Right kidney (tissue), 1 donor: ENCODE results near the gene KIF17.
"Not testable (repeated sequence)": the region's sequence is repeated elsewhere in the genome, so short reads cannot be mapped to it uniquely, and the experiment has no call there.

ENCODE experiments used
- DNase-seq: peaks from one replicate; pipeline ENCODE4 v3.0.0-alpha.2; 2016

Gene KIF17

GRCh38 chr1:20686883-20687725 is 30.7 kb downstream of the KIF17 start:
- DNase-seq: no peak

DNA sequence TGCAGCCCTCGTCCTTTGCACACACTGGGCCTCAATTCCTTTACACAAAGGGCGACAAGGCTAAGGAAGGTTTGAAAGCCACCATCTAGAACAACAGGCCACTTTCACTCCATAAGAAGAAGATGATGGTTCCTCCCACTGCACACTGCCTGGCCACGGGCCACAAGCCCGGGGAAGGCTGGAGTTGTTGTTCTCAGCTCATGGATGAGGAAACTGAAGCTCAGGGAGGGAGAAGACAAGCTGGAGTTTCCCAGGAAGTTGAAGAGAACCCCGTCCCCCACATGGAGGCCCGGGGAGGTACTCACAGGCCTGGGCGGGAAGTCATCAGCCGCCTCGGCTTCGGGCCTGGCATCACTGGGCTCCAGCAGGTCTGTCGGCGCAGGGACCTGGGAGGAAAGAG is 32.1 kb downstream of the KIF17 start:
- no peak for DNase-seq

GRCh38 chr1:20685099-20685662 is 32.6 kb downstream of the KIF17 start:
- DNase-seq: no peak

DNA sequence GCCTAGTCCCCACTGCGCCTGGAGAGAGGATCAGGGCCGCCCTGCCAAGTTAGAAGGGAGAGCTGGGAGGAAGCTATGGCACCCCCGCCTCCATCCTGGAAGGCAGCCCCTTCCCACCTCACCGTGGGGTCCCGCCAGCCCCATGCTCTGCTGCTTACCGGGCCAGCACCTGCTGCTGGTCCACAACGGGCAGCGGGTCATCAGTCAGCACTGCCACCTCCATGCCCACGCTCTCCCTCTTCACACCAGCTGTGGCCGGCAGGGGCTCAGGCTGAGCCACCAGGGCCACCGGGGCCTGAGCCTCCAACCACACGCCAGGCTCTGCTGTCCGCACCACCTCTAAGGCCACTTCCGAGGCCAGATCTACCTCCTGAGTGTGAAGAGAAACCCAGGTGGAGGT is 33.2 kb downstream of the KIF17 start:
- DNase-seq: no peak

DNA sequence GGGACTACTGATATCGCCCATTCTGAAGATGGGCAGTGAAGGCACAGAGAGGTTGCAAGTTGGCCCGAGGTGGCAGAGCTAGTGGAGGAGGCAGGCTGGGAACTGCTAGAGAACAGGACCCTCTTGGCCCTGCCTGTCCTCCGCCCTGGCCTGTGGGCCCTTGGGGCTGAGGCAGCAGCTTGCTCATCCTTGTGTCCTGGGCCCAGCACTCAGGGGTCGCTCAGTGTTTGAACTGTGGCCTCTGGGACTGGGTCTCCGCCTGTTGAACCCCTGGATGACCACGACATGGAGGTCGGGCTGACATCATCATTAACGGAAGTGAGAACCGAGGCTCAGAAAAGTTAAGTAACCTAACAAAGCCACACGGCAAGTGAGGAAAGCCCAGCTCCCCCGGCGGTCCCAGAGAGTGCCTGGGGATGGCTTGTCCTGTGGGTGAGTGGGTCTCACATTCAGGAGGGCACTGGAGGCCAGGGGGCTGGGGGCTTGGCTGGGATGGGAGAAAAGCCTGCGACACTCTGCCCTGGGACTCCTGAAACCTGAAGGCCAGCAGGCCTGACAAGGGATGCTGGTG is 33.7 kb downstream of the KIF17 start:
- no peak for DNase-seq

GRCh38 chr1:20683614-20684013 is 34.2 kb downstream of the KIF17 start:
- no peak for DNase-seq

DNA sequence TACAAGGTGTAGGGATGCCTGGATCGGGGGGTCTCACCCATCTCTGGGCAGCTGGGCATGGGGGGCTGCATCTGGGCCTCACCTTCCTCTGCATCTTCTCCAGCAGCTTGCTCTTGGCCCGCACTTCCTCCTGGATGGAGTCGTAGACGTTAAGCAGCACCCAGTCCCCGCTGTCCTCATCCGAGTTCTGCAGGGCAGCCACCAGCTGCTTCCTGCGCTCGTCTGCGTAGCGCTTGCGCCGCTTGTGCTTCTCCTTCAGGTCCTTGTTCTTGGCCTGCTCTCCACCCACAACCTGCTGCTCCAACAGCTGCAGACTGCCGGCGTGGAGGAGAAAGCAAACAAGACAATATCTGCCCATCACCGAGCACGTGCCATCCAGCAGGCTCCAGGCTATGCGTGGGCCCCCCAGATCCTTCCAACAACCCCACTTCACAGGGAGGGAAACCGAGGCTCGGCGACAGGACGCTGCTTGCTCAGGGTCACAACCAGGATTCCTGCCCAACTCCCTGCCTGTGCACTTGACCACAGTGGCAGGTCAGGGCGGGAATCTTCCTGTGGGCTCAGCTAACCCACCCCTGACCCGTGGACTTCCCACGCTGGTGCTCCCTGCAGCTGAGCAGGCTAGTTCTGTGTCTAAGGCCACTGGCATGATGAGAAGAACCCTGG is 35.1 kb downstream of the KIF17 start:
- DNase-seq: no peak

DNA sequence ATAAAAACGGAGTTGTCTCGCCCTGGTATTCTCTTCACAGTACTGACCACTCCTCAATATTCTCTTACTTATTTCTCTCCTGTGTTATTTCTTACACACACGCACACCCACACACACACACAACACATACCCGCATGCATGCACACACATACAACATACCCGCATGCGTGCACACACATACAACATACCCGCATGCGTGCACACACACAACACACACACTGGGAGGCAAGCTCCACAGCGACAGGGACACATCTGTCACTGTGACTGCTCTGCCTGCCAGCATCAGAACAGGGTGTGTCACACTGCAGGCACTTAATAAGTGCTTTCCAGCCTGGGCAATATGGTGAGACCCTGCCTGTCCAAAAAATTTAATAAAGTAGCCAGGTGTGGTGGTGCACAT is 35.8 kb downstream of the KIF17 start:
- DNase-seq: no peak

DNA sequence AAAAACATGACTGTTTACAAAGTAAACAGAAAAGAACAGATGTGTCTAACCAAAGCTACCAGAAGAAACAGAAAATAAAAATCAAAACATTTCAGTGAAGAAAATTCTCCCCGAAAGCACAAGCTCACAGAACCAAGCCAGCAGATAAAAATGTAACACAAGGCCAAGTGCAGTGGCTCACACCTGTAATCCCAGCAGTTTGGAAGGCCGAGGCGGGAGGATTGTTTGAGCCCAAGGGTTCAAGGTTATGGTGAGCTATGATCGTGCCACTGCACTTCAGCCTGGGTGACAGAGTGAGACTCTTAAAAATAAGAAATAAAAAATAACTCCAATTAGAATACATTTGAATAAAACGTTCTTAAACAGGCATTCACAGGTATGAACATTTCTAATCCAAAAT is 37.5 kb downstream of the KIF17 start:
- DNase-seq: no peak

- no peak for DNase-seq
Observed at GRCh38 chr1:20678599-20678998, 39.2 kb downstream of the KIF17 start.

- DNase-seq: not testable (repeated sequence)
Observed at GRCh38 chr1:20673626-20674025, 44.2 kb downstream of the KIF17 start.

DNA sequence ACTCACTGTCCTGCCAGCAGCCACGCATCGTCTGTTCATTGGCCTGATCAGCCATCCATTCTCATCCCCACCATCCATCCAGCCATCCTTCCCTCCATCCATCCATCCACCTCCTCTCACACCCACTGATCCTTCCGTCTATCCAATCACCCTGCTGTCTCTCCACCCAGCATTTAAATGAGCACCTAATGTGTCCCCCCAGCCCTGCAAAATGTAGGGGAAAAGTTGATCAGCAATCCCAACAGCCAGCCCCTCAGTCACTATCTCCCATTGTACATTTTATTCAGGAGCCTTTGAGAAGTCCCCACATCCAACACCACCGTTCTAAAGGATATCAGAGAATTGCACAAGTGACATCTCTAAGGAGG is 45.6 kb downstream of the KIF17 start:
- DNase-seq: no peak

GRCh38 chr1:20670936-20671335 is 46.9 kb downstream of the KIF17 start:
- DNase-seq: no peak

- no peak for DNase-seq
Observed at GRCh38 chr1:20668581-20668980, 49.2 kb downstream of the KIF17 start.

- no peak for DNase-seq
Observed at GRCh38 chr1:20666804-20667203, 51.0 kb downstream of the KIF17 start.

GRCh38 chr1:20666146-20666545 is 51.7 kb downstream of the KIF17 start:
- no peak for DNase-seq

GRCh38 chr1:20665726-20666125 is 52.1 kb downstream of the KIF17 start:
- no peak for DNase-seq

GRCh38 chr1:20663969-20664715 is 53.7 kb downstream of the KIF17 start:
- no peak for DNase-seq

DNA sequence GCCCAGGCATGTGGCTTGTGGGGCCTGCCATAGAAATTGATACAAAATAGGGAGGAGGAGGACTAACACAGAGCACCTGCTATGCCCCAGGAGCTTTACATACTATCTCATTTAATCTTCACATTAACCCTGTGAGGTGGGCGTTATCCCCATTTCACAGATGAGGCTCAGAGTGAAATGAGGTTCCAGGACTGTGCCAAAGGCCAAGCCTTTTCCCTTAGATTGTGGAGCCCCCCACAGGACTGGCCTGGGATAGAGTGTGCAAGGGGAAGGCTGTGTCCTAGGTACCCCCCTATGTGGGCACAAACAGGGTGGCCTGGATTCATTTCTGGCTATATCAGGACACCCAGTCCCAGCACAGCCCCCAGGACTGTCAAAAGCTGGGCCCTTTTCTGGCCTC is 54.4 kb downstream of the KIF17 start:
- DNase-seq: no peak

DNA sequence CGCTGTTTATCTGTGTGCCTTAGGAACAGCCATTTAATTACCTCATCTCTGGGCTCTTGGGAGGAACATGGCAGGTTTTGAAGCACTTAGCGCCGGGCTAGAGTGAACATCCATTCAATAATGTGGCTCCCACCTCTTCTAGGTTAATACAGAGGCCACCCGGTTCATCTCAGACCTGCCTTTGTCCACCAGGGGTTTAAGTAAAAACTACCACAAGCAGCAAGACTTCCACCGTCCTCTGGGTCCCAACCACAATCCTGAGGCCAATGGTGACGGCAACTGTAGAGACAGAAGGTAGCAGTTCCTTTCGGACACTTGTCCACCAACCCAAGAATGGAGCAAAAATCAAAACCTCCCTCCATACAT is 55.7 kb downstream of the KIF17 start:
- no peak for DNase-seq

- DNase-seq: peak; percentile 86
Observed at GRCh38 chr1:20661207-20662109, 56.3 kb downstream of the KIF17 start, which contains the start of gene DDOST. Gene DDOST, minus strand, starts transcription at chr1:20661369. Its CDS starts 19 bp downstream, at chr1:20661350.

GRCh38 chr1:20660847-20661206 is 57.0 kb downstream of the KIF17 start:
- DNase-seq: peak; percentile 9
